ENCODE data around the gene KANTR. TPM values are rescaled to one million over a fixed set of nuclear protein-coding genes. Genes with fewer than 3 reads are reported as not detected.

KANTR gene, protein sequence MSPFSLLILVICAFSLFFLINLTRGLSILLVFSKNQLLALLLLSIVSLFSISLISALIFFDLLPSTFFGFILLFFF
- 10.5 TPM for total RNA-seq (ENCODE audit: unreplicated experiment)
- long read RNA-seq, partial matches to known transcripts: 0 of 1 reads
- long read RNA-seq, other reads (novel, unspliced or antisense): 1 of 1 reads

DNA sequence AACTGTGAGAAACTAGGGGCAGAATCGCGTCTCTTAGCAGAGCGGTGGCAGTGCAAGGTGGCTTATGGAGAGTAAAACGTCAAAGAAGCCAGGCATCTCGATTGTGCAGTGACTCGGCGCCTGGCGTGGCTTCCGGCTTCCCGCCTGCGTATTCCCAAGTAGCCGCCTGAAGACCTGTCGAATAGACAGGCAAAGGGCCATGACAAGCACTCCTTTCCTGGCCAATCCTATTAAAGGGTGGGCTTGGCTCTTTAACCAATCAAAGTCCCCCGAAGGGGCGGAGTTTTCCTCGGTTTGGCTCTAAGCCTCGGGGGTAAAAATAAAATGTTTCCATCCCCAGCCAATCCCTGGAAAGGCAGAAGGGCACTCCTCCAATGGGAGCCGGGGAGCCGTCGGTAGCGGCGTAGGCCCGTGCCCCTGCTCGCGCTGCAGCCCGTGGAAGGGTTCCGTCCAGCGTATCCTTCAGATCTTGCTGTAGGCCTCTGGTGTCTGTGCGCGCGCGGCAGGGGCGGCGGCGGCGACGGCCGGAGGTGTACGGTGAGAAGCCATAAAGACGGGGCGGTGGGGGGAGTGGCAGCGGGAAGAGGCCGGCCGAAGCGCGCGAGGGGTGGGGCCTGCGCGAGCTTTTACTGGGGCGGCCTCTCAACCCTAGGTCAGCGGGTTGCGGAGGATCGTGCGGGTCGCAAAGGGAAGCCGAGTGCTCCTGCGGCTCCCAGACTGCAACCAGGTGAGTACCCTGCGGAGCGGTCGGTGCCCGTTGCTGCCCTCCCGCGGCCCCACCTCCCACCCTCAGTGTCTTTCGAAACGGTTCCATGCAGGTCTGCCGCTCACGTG is at the start of gene KANTR:
KANTR (plus strand) TSS at position 395 of the 834 bp plus-strand sequence. CDS start 30,131 bp downstream, outside the sequence.
- H3K4me3 Mint-ChIP-seq (ENCODE audit: unreplicated experiment): peak within 1 kb of the TSS; percentile 97
- H3K27ac Mint-ChIP-seq (ENCODE audit: unreplicated experiment): peak within 1 kb of the TSS; percentile 77
- H3K4me1 Mint-ChIP-seq (ENCODE audit: unreplicated experiment): no peaks in the 10 kb centered on the region
- no peaks in the 10 kb centered on the region for H3K9me3 Mint-ChIP-seq (ENCODE audit: unreplicated experiment)
- peak; percentile 74 for DNase-seq (ENCODE audit: low spot score)
- H3K27me3 Mint-ChIP-seq (ENCODE audit: unreplicated experiment): peaks cover 1% of the 10 kb centered on the region
- no peak for TF ChIP-seq CTCF (IDR thresholded peaks at IDR 0.05; ENCODE audit: unreplicated experiment)
- no peaks in the 10 kb centered on the region for H3K36me3 Mint-ChIP-seq (ENCODE audit: low read depth, unreplicated experiment)

- Mint-ChIP-seq H3K4me1 (ENCODE audit: unreplicated experiment) (peaks cover 10% of the 10 kb centered on the region), H3K27me3 (ENCODE audit: unreplicated experiment) (peaks cover 7% of the 10 kb centered on the region), H3K27ac (ENCODE audit: unreplicated experiment) (no peak overlapping the region), H3K36me3 (ENCODE audit: low read depth, unreplicated experiment) (no peaks in the 10 kb centered on the region), H3K9me3 (ENCODE audit: unreplicated experiment) (no peaks in the 10 kb centered on the region), H3K4me3 (ENCODE audit: unreplicated experiment) (no peak overlapping the region)
- no peak for DNase-seq (ENCODE audit: low spot score)
- TF ChIP-seq CTCF (IDR thresholded peaks at IDR 0.05; ENCODE audit: unreplicated experiment): no peak
Observed at GRCh38 chrX:53044995-53045394, 48.9 kb upstream of the KANTR start.

GRCh38 chrX:53047228-53047627 is 46.7 kb upstream of the KANTR start:
- TF ChIP-seq CTCF (IDR thresholded peaks at IDR 0.05; ENCODE audit: unreplicated experiment): peak; percentile 36
- Mint-ChIP-seq H3K27me3 (ENCODE audit: unreplicated experiment) (peaks cover 9% of the 10 kb centered on the region), H3K27ac (ENCODE audit: unreplicated experiment) (no peak overlapping the region), H3K9me3 (ENCODE audit: unreplicated experiment) (no peaks in the 10 kb centered on the region), H3K36me3 (ENCODE audit: low read depth, unreplicated experiment) (no peaks in the 10 kb centered on the region), H3K4me1 (ENCODE audit: unreplicated experiment) (peaks cover 11% of the 10 kb centered on the region), H3K4me3 (ENCODE audit: unreplicated experiment) (peak overlapping the region; percentile 62)
- DNase-seq (ENCODE audit: low spot score): no peak

DNA sequence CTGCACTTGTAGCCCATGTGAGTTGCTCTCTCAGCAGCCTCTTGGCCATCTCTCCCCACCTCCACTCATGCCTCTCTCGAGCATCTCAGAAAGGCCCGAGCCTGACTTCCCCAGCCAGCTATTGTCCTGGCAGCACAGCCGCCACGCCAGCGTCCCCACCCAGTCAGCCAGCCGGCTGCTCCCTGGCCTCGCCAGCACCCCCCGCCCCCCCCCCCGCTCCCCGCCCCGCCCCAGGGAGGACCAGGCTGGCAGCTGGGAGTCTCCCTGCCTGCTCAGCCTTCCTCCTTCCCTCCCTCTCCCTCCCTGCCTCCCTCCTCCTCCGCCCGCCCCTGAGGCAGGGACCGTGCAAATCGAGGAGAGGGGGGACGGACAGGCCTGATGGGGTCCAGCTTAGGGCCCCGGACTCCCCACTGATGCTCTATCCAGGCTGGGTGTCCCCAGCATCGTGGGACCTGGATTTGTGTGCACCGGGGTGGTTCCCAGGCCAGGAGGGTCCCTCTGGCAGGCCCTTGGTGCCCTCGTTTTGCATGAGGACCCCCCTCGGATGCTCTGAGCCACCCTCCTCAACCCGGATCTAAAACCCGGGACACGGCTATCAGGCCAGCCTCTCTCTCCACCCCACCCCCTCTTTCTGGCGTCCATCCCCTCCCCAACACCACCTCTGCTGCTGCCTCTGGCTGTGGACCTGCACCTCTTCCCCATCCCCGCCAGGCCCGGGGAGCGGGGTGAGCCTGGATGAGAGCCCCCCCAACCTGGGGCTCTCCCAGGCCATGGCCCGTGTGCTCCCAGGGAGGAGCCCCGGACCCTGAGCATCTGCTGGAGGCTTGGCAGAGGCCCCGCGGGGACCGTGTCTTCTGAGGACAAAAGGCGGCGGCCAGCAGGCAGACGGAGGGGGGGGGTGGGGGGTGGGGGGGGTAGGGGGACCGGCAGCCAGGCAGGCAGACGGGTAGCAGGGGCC is 45.5 kb upstream of the KANTR start, which contains the start of gene GPR173:
GPR173 (plus strand) TSS at position 621 of the 958 bp plus-strand sequence. CDS start 27,833 bp downstream, outside the sequence.
- DNase-seq (ENCODE audit: low spot score): peak; percentile 15
- peaks cover 9% of the 10 kb centered on the region for H3K27me3 Mint-ChIP-seq (ENCODE audit: unreplicated experiment)
- TF ChIP-seq CTCF (IDR thresholded peaks at IDR 0.05; ENCODE audit: unreplicated experiment): no peak
- H3K9me3 Mint-ChIP-seq (ENCODE audit: unreplicated experiment): no peaks in the 10 kb centered on the region
- H3K4me1 Mint-ChIP-seq (ENCODE audit: unreplicated experiment): peaks cover 11% of the 10 kb centered on the region
- H3K4me3 Mint-ChIP-seq (ENCODE audit: unreplicated experiment): peak within 1 kb of the TSS; percentile 89
- H3K36me3 Mint-ChIP-seq (ENCODE audit: low read depth, unreplicated experiment): no peaks in the 10 kb centered on the region
- no peak within 1 kb of the TSS for H3K27ac Mint-ChIP-seq (ENCODE audit: unreplicated experiment)

All from endothelial cell (in vitro differentiated cells).